Melanocyte of skin (primary cell): ENCODE results near the gene CELA1. TPM values are rescaled to one million over a fixed set of nuclear protein-coding genes. Genes with fewer than 3 reads are reported as not detected.

Experiments used
- total RNA-seq, 2 donors: library from RNA; depleted of rRNA; stranded (reverse); fragments of >200 nt; gene quantifications; 2 replicates each; pipeline ENCODE4 v1.2.3, GENCODE V29; 2012

The CELA1 gene
- not detected for total RNA-seq

GRCh38 chr12:51346581-51346980 is at the start of gene CELA1:
Gene CELA1, minus strand, starts transcription at chr12:51346679. Its CDS starts 41 bp downstream, at chr12:51346638.

DNA sequence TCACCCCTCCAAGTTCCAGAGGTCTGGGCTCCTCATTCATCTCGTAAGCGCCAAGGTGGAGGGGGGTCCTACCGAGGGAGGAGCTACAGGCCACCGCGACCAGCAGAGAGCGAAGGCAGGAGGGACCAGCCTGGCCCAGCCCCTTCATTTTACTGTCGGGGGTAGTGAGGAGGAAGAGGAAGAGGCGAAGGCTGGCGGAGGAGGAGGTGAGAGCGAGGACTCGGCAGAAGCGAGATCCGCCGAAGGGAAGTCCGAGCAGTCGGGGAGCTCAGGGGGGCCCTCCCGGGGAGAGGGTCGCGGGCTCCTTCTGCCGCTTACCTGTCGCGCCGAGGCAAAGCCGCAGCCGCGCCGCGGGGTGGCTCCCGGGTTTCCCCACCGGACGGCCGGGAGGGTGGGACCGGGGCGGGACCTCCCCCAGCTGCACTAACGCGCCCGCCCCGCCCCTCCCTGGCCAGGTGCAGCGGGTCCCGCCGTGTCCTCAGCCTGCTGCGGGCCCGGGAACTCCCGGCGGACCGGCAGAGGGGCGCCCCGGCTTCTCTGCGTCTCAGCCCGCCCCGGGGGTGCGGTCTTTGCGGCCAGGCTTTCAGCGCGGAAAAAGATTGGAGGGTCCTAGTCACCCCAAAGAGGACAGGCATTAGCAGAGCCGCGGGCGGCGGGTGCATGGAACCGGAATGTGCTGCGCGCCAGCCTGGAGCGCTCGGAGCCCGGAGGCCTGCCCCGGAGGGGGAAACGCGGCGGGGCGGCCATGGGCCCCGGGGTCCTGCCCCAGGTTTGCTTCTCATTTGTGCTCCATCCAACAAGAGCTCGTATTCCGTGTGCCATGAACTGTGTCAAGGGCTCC is 45.0 kb upstream of the CELA1 start, which contains the start of gene GALNT6:
GALNT6 (minus strand) TSS at position 124 of the 841 bp plus-strand sequence. CDS start 11,625 bp downstream, outside the sequence.

GRCh38 chr12:51323966-51324895 is 22.2 kb downstream of the CELA1 start, which contains the start of gene BIN2:
Gene BIN2, minus strand, starts transcription at chr12:51324174. Its CDS starts 72 bp downstream, at chr12:51324102.

Other genes with a start within 250 kb of the CELA1 start
- gene TFCP2, start 173.5 kb downstream of the CELA1 start, total RNA-seq: 1 to 10 TPM; 5.5 to 9.7 TPM
- gene POU6F1, start 128.6 kb downstream of the CELA1 start, total RNA-seq: 1 to 10 TPM; 1.3 to 2.8 TPM
- gene DAZAP2, start 107.9 kb downstream of the CELA1 start, total RNA-seq: 100 to 1,000 TPM; 218 to 230 TPM
- 1 to 10 TPM in 1 of 2 donors, not detected in 1; 1.3 TPM for gene SMAGP, start 76.3 kb downstream of the CELA1 start, total RNA-seq
- not detected for gene BIN2, start 22.5 kb downstream of the CELA1 start, total RNA-seq
- 1 to 10 TPM in 1 of 2 donors, under 1 TPM in 1; 0.34 to 3.0 TPM for gene GALNT6, start 44.7 kb upstream of the CELA1 start, total RNA-seq
- gene SLC4A8, start 78.2 kb upstream of the CELA1 start, total RNA-seq: under 1 TPM; 0.33 to 0.34 TPM
- gene SCN8A, start 244.6 kb upstream of the CELA1 start, total RNA-seq: 1 to 10 TPM; 3.0 to 4.1 TPM